HG02973 (cell line): ENCODE data around the gene WDR77.
A peak's percentile ranks its signal among the peaks of the same experiment; 100 is the strongest.

Experiments used
- ATAC-seq: cut with Tn5 transposase; IDR thresholded peaks from one replicate; pipeline ENCODE4 v1.9.1; 2021; ENCODE audit warnings: moderate library complexity; ENCODE audit not compliant: unreplicated experiment

Gene WDR77

DNA sequence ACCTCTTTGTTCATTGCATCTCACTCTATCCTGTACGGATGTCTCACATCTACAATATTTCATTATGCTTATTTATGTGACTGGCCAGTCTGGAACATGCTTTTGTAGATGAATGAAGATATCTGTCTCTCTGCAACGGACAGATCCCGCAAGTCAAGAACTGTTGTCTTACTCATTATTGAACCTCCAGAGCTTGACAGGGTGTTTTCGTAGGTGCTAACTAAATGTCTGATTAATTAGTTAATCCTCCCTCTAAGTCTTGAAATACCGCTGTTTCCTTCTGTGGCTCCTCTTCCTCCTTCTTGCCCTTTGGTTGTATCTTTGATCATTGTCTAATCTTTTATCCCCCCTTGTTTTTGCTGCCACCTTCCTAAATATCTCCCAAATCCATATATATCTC lies 21.5 kb upstream of the WDR77 start:
- ATAC-seq: no peak

DNA sequence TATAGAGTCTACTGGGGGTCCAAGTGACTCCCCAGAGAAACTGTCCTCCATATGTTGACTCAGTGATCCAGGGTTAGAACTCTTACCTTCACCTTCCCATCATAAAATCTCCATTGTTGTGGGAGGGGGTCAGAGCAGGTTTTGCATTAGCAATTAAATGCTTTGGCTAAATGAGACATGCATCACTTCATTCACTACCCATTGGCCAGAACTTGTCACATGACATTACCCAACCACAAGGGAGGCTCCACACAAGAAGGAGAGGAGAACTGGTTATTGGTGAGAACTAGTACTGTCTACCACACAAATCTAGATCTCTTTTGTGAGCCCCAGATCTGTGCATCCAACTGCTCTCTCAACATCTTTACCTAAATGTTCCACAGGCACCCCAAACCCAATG lies 20.5 kb upstream of the WDR77 start:
- ATAC-seq: no peak

DNA sequence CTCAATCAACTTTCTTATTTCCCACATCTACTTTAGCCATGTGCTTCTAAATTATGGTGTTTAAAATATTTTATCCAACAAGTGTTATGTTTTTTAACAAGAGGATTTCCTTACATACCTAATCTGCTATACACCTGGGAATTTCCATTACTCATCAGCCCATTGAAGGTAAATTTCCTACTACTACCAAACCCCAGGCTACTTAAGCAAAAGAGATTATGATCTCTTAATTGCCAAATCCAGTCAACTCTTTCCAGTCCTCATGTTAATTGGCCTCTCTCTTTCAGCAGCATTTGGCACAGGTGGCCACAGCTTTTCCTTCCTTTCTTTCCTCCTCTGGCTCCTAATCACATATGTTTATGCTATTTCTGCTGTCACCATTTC lies 19.7 kb upstream of the WDR77 start:
- no peak for ATAC-seq

DNA sequence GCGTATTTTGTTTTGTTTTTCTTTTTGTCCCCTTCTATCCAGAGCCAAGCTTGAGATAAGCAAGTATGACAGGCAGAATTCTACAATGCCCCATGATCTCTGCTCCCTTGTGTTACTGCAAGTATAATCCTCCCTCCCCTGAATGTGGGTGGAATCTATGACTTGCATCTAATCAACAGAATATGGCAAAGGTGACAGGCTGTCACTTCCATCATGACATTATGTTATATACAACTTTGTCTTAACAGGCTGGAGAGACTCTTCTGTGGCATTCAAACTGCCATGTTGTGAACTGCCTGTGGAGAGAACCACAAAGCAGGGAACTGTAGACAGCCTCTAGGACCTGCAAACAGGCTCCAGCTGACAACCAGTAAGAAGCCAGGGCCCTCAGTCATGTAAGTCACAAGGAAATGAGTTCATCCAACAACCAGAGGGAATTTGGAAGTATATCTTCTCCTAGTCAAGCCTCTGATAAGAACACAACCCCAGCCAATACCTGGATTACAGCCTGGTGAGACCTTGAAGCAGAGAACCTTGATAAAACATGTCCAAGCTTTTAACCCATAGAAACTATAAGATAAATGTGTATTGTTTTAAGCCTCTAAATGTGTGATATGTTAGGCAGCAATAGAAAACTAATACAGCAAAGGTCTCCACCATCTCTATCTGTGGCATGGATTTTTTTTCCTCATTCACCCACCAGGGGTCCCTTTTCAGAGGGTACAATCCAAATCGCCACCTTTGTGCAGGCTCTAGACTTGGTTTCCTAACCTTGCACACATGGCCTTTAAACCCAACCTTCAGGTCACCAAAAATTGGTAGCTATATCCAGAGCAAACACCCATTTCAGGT lies 19.0 kb upstream of the WDR77 start:
- ATAC-seq: no peak

DNA sequence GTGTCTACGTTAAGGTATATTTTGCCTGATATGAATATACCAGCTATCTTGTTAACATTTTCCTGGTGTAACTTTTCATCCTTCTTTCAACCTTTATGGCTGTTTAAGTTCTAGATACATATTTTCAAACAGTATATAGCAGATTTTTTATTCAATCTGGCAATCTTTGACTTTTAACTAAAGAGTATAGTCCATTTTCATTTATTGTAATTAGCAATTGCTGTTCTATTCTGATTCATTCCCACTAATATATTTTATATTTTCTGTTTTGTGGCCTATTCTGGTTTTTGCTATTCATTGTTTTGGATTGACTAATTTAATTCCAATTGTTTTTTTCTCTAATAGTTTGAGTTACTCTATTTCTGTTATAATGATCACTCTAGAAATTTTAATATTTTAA lies 17.4 kb upstream of the WDR77 start:
- no peak for ATAC-seq

DNA sequence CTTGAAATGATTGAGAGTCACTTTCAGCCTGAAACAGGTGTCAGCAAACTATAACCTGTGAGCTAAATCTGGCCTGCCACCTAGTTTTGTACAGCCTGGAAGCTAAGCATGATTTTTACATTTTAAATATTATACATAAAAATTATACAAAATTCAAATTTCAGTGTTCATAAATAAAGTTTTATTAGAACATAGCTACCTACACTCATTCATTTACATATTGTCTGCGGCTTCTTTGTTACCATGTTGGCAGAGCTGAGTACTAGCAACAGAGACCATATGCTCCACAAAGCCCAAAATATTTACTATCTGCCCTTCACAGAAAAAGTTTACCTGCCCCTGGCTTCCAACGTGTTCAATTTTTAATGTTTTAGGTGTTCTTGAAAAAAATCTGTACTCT lies 16.7 kb upstream of the WDR77 start:
- no peak for ATAC-seq

DNA sequence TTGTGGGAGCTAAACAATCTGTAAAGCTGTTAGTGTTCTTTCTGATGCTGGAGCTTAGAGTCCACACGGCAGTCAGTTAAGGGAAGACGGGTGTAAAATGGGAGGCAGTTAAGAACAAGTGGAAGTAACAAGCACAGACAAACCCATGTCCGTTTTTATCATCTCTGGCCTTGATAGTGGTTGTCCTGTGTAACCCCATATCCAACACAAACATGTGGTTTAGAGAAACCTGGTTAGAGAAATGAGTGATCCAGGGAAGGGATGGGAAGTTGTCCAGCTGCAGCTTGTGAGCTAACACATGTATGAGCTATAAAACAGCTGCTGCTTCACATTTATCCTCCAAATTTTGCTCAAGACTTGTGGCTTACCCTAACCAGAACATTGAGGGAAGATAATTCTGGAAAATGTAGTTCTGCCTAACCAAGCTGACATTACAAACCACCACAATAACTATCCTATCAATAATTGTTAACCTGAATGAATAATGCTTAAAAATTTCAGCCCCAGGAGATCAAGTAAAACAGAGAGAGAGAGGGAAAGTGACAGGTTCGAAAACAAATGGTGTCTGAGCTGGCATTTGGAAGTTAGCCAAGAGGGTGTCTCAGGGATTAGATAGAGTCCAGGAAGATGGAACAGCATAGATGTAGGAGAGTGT lies 14.1 kb upstream of the WDR77 start:
- no peak for ATAC-seq

DNA sequence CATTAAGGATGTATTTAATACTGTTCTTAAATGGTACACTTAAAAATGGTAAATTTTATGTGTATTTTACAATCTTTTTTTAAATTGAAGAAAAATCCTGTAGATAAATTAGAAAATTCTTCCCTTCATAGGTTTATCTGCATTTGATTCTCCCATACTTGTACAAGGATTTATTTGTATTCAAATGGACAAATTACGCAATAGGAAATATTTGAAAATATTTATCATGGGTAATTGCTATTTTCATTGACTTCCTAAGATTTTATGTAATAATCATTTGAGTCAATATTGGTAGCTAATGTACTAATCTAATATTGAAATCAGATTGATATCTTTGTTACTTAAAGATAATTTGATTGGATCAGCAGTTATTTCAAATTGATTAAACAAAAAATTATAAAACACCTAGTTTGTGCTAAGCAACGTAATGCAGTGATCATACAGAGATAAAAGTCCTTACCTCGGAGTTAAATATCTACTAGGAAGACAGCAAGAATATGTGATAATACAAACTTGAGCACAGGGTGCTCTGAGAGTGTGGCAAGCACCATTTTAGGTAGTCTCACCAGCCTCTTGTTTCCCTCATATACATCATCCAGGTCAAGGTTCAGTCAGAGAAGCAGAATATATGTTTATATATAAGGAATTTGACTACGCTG lies 13.4 kb upstream of the WDR77 start:
- ATAC-seq: no peak

DNA sequence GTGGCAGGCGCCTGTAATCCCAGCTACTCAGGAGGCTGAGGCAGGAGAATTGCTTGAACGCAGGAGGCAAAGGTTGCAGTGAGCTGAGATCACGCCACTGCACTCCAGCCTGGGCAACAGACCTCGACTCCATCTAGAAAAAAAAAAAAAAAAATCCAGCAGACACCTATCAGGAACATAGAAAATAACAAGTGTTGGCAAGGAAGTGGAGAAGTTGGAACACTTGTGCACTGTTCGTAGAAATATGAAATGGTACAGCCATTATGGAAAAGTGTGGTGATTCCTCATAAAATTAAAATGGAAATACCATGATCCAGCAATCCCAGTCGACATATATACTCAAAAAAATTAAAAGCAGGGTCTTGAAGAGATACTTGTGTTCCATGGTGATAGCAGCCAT lies 12.7 kb upstream of the WDR77 start:
- no peak for ATAC-seq

DNA sequence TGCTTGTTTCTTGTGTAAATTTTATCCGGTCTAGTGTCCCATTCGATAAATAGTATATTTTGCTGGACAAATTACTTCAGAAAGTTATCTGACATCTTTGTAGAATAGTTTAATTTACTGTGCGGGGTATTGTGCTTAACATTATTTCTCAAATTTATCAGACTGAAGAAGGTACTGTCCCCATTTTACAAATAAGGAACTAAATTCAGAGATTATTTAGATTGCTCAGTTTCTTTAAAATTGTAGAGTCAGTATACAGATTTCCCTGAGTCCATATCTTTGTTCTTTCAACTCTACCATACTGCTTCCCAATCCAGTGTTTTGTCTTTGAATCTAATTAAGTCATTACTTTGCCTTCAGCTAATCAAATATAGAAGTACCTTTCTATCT lies 6.6 kb upstream of the WDR77 start:
- no peak for ATAC-seq

DNA sequence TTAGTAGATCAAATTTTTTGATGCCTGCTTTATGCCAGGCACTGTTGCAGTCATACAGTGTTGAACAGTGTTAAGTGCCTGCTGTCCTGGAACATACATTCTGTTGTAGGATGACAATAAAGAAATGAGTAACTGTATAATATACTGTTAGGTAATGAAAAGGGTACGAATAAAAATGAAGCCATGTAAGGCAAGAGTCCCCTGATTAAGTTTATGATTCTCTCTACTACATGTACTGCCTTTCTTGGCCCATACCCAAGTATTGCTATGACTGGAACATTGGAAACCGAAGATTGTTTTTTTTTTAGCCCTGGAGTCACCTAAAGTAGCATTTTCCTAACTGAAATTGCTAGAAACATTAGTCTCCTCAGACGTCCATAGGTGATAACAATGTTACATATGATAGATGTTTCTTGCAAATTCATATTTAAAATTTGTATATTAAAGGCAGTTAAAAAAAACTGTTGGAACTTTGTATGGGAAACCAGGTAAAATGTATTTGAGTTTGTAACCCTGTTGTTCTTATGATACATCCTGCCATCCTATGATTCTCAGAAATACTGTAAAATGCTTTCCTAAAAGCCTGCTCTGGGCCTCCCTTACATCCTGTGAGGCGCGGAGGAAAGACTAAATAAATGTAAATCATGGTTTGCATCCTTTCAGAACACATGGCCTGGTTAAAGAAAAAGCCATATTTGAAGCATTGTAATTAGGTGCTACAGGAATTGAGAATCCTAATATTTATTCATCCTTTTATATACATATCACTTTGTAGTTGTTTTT lies 6.0 kb upstream of the WDR77 start:
- no peak for ATAC-seq

DNA sequence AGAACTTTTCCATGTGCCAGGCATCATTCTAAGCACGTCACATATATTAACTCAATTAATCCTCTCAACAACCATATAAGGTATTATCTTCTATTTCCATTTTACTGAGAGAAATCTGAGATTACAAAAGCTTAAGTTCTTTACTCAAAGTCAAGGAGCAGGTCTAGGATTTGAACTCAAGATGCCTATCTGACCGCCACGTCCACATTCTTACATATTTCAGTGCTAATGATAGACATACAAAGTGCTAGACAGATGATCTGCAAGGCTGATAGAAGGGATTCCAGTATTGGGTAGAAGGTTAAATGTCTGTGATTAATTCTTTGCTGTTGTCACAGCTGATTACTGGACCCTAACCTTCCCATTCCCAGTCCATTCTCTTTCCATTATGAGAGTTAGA lies 4.7 kb upstream of the WDR77 start:
- no peak for ATAC-seq

DNA sequence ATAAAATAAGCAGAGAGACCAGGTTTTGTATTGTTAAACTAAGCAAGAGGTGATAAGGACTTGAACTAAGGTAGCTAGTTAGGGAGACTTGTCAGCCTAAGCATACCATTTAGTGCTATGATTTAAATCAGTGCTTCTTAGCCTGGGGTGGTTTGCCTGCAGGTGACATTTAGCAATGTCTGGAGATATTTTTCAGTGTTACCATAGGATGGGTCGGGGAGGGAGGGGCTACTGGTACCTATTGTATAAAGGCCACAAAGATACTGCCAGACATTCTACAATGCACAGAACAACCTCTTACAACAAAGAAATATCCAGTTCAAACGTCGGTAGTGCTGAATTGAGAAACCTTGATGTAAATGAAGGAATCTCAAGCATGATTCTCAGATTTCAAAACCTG lies 3.5 kb upstream of the WDR77 start:
- no peak for ATAC-seq

DNA sequence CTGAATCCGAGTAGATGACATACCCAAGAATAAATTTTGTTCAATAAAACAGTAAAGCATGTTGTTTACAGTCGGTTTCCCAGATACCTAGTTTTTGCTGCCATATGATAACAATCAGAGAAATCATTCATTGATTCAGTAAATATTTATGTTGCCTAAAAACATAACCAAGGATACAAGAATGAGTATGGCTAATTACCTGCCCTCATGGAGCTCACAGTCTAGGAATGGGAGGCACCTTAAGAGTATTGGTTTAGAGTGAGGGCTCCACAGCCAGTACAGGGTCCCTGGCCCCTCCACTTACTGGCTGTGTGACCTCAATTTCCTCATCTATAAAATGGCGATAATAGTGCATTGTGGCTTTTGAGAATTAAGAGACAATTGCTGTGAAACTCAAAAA lies 1.1 kb upstream of the WDR77 start:
- ATAC-seq: no peak

DNA sequence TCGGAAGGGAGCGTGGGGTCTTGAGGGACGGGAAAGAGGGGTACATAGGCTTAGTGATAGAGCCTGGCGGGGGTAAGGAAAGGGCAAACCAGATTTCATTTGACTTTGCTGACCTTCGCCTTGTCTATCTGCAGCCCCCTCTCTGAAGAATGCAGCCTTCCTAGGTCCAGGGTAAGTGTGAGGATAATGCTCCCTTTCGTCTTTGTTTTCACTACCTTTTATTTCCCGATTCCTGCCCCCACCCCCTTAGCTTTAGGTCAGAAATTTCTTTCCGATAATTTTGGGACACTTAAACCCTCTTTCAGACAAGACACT lies 604 bp upstream of the WDR77 start:
- no peak for ATAC-seq

DNA sequence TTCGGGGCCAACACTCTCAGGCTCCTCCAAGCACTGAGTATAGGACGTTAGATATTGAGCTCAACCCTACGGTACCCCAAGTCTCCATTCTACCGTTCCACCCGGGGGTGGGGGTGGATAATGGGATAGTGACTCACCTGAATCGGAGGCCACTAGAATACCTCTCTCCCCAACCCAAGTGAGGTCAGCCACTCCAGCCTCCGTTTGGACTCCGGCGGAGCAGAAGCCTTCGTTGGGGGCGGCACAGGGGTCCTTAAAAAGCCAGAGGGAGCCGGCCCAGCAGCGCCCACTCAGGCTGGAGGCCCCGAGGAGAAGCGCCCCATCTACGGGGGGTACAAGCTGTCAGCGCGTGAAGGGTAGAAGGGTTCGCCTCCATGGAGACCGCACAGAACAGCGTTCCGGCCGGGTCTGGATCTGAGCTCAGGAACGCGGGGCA lies 556 bp downstream of the WDR77 start:
- peak; percentile 23 for ATAC-seq

DNA sequence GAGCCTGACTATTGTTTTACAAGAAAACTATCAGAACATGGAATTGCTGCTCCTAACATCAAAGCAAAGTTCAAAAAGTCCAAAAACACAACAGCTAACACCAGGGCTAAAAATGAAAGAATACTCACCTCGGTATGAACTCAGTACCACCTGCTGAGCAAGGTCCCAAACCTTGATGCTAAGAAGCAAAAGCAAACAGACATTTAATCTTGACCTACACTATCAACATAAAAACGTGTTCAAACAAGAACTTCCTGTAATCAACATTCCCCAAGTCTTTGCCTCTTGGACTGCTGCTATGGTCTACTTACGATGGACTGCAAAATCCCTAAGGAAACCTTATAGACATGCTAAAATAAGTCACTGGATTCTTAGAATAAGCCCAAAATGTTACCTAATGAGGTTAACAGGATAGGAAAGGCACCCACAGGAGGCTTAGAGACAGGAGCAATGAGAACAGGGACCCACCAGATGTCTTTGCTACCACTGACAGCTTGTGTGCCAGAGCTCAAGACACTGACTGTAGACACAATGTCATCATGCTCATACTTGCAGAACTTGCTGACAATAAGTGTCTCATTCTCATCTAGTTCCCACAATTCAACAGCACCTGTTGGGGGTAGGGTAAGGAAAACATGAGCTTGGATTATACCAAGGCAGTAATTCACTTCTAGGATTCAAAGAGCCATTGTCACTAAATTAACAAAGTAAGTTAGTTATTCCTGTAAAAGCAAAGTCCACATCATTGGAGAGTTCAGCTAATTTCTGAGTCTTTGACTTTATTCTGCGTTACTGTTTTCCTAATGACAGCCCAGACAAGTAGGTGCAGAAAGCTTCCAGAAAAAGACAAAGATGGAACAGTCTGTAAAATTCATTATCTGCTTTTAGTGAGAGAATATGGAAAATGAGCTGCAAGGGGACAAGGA lies 1.8 kb downstream of the WDR77 start:
- ATAC-seq: no peak

DNA sequence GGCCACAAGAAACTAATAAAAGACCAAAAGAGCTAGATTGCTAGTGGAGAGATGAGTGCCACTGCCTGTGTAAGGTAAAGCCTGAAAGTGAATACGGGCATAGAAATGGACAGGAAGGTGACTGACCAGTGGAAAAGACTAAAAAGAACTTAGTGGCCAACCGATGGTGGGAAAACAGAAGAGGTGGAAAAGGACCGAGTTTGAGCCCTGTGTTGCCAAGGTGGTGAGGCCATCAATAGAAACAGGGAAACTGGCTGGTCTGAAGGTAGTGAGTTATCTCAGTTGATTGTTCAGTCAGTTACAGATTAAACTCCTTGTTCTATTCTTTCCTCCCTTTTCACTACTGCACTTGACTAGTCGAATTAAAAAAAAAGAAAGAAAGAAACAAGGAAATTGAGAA lies 2.5 kb downstream of the WDR77 start:
- ATAC-seq: no peak

DNA sequence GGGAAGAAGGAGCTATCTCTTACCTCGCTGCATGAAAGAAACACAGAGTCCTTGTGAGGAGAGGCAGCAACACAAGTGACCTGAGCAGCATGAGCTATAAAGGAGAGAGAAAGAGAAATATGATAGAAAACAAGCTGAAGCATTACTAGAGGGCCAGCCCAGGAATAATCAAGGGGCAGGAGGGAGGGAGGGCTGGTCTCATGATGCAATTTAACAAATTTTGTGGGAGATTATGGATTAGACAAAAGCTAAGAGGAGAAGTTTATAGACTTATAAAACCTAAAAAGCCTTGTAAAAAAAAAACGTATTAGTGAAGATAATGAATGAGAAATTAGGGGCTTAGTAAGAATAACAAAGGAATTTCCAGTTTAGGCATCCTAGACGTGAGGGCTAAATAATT lies 5.0 kb downstream of the WDR77 start:
- ATAC-seq: no peak

DNA sequence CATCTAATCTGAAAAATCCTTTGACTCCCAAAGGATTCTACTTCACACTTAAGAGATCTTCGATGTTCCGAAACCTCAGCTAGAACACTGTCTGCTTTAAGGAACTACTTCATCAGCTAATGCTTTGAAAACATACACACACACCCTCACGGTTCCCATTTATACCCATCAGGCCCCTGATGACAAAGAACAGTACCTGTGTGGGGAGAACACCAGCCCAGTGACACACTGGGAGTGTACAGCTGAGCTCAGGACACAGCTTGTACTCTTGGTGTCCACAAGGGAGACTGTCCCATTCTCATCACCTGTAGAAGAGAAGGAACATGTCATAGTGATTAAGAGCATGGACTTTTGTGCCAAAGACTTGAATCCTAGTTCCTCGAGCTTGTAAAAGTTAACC lies 6.6 kb downstream of the WDR77 start:
- ATAC-seq: no peak
